Middle frontal gyrus (tissue), 1 donor: Measurements from ENCODE around the gene OR52K1.
"Not testable (repeated sequence)": the region's sequence is repeated elsewhere in the genome, so short reads cannot be mapped to it uniquely, and the experiment has no call there.

Experiments used
- DNase-seq: peaks from one replicate; pipeline ENCODE4 v3.0.0-alpha.2; 2015; ENCODE audit warnings: low spot score; ENCODE audit errors: extremely low spot score

OR52K1 gene

DNA sequence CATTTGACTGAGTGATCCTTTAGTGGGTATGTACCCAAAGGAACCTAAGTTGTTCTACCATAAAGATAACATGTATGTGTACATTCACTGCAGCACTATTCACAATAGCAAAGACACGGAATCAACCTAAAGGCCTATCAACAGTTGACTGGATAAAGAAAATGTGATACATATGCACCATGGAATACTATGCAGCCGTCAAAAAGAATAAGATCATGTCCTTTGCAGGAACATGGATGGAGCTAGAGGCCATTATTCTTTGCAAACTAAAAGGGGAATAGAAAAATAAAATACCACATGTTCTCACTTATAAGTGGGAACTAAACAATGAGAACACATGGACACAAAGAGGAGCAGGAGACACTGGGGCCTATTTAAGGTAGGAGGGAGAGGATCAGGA lies 9.0 kb downstream of the OR52K1 start:
- not testable (repeated sequence) for DNase-seq

- DNase-seq: no peak
These were observed 9.6 kb downstream of the OR52K1 start for GRCh38 chr11:4491878-4492606.

GRCh38 chr11:4493480-4493818 lies 11.0 kb downstream of the OR52K1 start:
- DNase-seq: no peak

- no peak for DNase-seq
These were observed 13.0 kb downstream of the OR52K1 start for GRCh38 chr11:4495487-4495886.

- no peak for DNase-seq
These were observed 13.5 kb downstream of the OR52K1 start for GRCh38 chr11:4495986-4496385.

GRCh38 chr11:4496557-4497248 lies 14.3 kb downstream of the OR52K1 start:
- DNase-seq: no peak

GRCh38 chr11:4508886-4509285 lies 26.4 kb downstream of the OR52K1 start:
- DNase-seq: no peak

GRCh38 chr11:4511282-4512245 lies 29.1 kb downstream of the OR52K1 start:
- DNase-seq: no peak

- no peak for DNase-seq
These were observed 31.8 kb downstream of the OR52K1 start for GRCh38 chr11:4514196-4514595.

DNA sequence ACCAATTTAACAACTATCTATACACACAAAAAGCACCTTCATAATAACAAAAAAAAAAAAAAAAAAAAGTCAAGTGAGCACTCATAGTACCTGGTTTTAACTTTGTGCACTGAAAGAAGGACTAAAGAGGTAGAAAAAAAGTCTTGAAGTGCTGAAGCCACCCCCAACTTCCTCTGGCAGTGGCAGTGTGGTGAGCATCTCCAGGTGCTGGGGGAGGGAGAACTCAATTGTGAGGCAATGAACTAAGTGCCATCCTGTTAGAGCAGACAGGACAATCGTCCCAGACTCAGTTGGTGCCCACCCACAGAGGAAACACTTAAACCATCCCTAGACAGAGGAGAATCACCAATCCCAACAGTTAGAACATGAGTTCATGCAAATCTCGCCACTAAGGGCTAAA lies 39.9 kb downstream of the OR52K1 start:
- no peak for DNase-seq

DNA sequence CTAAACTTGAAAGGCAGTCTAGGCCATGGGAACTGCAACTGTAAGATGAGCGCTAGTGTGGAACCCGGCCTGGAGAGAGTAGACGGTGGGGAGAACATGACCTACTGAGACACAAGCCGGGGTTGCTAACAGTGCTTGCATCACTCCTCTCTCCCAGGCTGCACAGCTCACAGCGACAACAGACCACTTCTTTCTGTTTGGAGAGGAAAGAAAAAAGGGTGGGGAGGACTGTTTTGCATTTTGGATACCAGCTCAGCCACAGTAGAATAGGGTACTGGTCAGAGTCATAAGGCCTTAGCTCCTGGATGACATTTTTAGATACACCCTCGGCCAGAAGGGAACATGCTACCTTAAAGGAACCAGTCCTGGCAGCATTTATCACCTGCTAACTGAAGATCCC lies 40.3 kb downstream of the OR52K1 start:
- DNase-seq: no peak

DNA sequence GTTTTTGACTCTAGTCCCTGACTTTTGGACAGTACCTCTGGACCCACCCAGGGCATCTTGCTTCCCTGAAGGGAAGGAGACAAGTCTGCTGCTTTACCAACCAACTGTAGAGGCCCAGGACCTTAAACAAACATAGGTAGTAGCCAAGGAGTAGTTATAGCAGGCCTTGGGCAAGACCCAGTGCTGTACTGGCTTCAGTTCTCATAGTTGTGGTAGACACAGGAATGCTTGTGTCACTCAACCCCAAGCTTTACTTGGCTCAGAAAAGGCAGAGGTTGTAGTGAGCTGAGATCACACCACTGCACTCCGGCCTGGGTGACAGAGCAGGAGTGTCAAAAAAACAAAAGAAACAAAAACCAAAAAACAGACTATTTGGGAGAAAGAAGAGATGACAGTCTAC lies 41.2 kb downstream of the OR52K1 start:
- DNase-seq: no peak

DNA sequence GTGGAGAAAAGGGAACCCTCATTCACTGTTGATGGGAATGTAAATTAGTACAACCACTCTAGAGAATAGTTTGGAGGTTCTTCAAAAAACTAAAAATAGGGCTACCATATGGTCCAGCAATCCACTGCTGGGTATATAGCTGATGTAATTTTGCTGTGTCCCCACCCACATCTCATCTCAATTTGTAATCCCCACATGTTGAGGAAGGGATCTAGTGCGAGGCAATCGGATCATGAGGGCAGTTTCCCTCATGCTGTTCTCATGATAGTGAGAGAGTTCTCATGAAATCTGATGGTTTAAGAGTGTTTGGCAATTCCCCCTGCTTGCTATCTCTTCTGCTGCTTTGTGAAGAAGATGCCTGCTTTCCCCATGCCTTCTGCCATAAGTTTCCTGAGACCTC lies 45.5 kb downstream of the OR52K1 start:
- no peak for DNase-seq

DNA sequence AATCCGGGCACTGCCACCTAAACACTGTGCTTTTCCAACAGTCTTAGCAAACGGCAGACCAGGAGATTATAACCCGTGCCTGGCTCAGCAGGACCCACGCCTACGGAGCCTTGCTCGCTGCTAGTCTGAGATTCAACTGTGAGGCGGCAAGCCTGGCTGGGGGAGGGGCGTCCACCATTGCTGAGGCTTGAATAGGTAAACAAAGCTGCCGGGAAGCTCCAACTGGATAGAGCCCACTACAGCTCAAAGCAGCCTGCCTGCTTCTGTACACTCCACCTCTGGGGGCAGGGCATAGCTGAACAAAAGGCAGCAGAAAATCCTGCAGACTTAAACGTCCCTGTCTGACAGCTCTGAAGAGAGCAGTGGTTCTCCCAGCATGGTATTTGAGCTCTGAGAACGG lies 49.2 kb downstream of the OR52K1 start:
- not testable (repeated sequence) for DNase-seq

GRCh38 chr11:4539603-4540219 lies 57.3 kb downstream of the OR52K1 start:
- peak; percentile 18 for DNase-seq

DNA sequence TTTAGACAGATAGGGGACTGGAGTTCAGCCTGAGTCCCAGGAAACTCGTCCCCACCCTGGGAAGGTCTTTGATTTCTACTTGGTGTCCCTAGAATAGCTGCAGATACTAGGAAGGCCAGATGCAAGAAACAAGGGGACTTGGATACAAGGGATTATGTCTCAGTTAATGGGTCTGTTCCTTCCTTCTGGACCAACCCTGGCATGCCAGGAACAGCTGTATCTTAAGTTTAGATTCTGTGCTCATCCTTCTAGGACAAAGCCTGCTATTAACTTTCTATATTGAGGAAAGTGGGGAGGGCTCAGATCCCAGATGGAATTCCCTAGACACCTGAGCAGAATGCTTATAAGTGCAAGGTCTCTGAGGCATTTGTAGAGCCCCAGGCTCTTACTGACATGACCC lies 58.6 kb downstream of the OR52K1 start:
- no peak for DNase-seq
